22Rv1 (cell line): Measurements from ENCODE around the gene EPHA10.

Source experiments
- ZFX ChIP-seq: fragments of 450-650 bp; IDR thresholded peaks from 2 replicates; pipeline ENCODE4 v1.6.1; 2017; ENCODE audit warnings: antibody characterized with exemption, borderline replicate concordance
- TF ChIP-seq, protein P1 (sequence below): fragments of 450-650 bp; IDR thresholded peaks from 2 replicates; pipeline ENCODE4 v1.5.1; 2017; ENCODE audit warnings: mild to moderate bottlenecking

DNA sequence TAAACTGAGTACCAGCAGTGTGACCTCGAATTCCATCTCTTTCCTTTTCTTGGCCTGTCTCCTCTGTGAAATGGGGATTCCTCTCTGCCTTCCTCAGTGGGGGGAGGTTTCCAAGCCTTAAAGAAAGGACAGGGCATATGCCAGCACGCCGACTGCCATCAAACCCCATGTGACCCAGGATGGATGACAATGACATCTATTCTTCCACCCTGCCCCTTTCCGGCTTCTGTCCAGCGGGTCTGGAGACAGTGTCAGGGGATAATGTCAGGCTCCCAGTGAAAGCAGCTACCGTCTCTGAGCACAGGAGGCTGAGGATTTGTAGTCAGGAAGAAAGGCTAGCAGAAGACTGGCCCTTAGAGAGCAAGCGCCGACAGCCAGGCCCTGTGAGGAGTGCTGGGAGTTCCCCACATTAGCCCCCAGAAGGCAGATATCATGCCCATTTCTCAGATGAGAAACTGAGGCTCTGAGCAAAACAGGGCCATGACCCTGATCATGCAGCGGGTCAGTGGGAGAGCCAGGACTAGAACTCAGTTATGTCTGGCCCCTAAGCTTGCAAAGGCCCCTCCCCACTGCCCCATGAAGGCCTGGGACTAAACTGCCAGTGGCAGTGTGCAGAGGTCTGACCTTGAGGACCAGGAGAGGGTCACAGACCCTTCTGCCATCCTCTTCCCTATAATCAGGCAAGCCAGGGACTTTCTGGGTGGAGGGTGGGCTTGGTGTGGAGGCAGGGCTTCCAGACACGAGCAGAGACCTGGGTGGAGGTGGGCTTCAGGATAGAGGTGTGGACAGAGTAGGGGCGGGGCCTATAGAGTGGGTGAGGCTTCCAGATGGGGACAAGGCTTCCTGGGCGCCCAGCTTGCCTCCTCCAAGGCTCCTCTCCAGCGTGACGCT is 42.5 kb downstream of the EPHA10 start:
- TF ChIP-seq, protein P1, sequence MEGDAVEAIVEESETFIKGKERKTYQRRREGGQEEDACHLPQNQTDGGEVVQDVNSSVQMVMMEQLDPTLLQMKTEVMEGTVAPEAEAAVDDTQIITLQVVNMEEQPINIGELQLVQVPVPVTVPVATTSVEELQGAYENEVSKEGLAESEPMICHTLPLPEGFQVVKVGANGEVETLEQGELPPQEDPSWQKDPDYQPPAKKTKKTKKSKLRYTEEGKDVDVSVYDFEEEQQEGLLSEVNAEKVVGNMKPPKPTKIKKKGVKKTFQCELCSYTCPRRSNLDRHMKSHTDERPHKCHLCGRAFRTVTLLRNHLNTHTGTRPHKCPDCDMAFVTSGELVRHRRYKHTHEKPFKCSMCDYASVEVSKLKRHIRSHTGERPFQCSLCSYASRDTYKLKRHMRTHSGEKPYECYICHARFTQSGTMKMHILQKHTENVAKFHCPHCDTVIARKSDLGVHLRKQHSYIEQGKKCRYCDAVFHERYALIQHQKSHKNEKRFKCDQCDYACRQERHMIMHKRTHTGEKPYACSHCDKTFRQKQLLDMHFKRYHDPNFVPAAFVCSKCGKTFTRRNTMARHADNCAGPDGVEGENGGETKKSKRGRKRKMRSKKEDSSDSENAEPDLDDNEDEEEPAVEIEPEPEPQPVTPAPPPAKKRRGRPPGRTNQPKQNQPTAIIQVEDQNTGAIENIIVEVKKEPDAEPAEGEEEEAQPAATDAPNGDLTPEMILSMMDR = no peak
- no peak for TF ChIP-seq ZFX
